K562 (cell line): ENCODE data around the gene GRIP1.

ENCODE experiments used
- NCOR1 ChIP-seq: fragments of 450-650 bp; IDR thresholded peaks from 2 replicates; pipeline ENCODE4 v1.6.1; 2016; ENCODE audit warnings: mild to moderate bottlenecking, moderate library complexity
- ZNF121 ChIP-seq: sonication (generic); formaldehyde crosslinking; conservative IDR thresholded peaks from 2 replicates; pipeline ENCODE4 v1.8.0; 2022; ENCODE audit warnings: missing genetic modification reagents

DNA sequence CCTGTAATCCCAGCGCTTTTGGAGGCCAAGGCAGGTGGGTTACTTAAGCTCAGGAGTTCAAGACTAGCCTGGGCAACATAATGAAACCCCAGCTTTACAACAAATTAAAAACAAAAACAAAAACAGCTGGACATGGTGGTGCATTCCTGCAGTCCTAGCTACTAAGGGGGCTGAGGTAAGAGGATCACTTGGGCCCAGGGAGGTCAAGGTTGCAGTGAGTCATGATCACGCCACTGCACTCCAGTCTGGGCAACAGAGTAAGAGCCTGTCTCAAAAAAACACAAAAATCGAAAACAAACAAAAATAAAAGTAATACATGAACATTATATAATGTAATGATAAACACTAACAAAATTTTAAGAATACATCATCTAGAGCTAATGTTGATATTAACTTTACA, 46.2 kb upstream of the GRIP1 start:
- TF ChIP-seq NCOR1: no peak
- TF ChIP-seq ZNF121 (CRISPR knock-in tag): no peak
